ENCODE results near the gene LPCAT1.

LPCAT1 gene

DNA sequence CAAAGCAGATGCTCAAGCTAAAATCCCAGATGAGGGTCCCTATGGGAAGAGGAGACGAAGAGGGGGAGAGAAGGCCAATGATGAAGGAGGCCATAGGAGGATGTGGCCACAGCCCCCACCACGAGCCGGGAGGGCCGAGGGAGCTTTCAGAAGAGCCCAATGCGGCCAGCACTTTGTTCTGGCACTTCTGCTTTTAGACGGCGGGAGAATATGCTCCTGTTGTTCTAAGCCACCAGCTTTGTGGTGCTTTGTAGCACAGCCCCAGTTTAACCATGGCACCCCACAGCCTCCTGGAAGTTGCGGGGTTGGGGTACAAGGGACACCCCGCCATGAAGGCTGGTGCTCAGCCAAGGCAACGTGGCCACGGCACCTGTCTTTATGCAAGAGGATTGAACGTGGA, 33.4 kb downstream of the LPCAT1 start:
- H3K27ac ChIP-seq, result no peak overlapping the region
- no peak overlapping the region for H3K4me3 ChIP-seq
- TF ChIP-seq CTCF (IDR thresholded peaks at IDR 0.05), result no peak
- H3K4me1 ChIP-seq, result no peaks in the 10 kb centered on the region
- H3K36me3 ChIP-seq, result peaks cover 29 to 96% (median 76%) of the 10 kb centered on the region in 3 donors
- no peaks in the 10 kb centered on the region for H3K27me3 ChIP-seq
- no peaks in the 10 kb centered on the region for H3K9me3 ChIP-seq
- intact Hi-C loops (cut with DNase I; ENCODE audit: low total_unique reads), result no loop called here
- no peak for DNase-seq

GRCh38 chr5:1489754-1490153, 34.0 kb downstream of the LPCAT1 start:
- intact Hi-C loops (cut with DNase I; ENCODE audit: low total_unique reads), result no loop called here

GRCh38 chr5:1488882-1489680, 34.7 kb downstream of the LPCAT1 start:
- no peak overlapping the region for H3K4me3 ChIP-seq
- TF ChIP-seq CTCF (IDR thresholded peaks at IDR 0.05), result no peak
- intact Hi-C loops (cut with DNase I; ENCODE audit: low total_unique reads), result no loop called here
- H3K4me1 ChIP-seq, result no peaks in the 10 kb centered on the region
- peaks cover 29 to 96% (median 76%) of the 10 kb centered on the region in 3 donors for H3K36me3 ChIP-seq
- no peaks in the 10 kb centered on the region for H3K27me3 ChIP-seq
- no peaks in the 10 kb centered on the region for H3K9me3 ChIP-seq
- no peak overlapping the region for H3K27ac ChIP-seq
- peak in 1 of 2 donors; percentile 56 for DNase-seq

More at GRCh38 chr5:1489754-1490153, 34.0 kb downstream of the LPCAT1 start:
- DNase-seq, result no peak
- Histone ChIP-seq H3K36me3 (peaks cover 29 to 98% (median 78%) of the 10 kb centered on the region in 3 donors), H3K4me3 (no peak overlapping the region), H3K4me1 (no peaks in the 10 kb centered on the region), H3K27me3 (no peaks in the 10 kb centered on the region), H3K9me3 (no peaks in the 10 kb centered on the region), H3K27ac (no peak overlapping the region)
- TF ChIP-seq CTCF (IDR thresholded peaks at IDR 0.05), result no peak

- DNase-seq, result no peak
- Histone ChIP-seq H3K9me3 (no peaks in the 10 kb centered on the region), H3K36me3 (peaks cover 29 to 93% (median 60%) of the 10 kb centered on the region in 3 donors), H3K27ac (no peak overlapping the region), H3K4me1 (no peaks in the 10 kb centered on the region), H3K27me3 (no peaks in the 10 kb centered on the region), H3K4me3 (no peak overlapping the region)
- no peak for TF ChIP-seq CTCF (IDR thresholded peaks at IDR 0.05)
- intact Hi-C loops (cut with DNase I; ENCODE audit: low total_unique reads), result no loop called here
These were observed 36.5 kb downstream of the LPCAT1 start for GRCh38 chr5:1487079-1487764.

GRCh38 chr5:1486271-1486670, 37.5 kb downstream of the LPCAT1 start:
- H3K4me3 ChIP-seq, result no peak overlapping the region
- intact Hi-C loops (cut with DNase I; ENCODE audit: low total_unique reads), result no loop called here
- no peak for DNase-seq
- H3K36me3 ChIP-seq, result peaks cover 25 to 85% (median 58%) of the 10 kb centered on the region in 3 donors
- no peaks in the 10 kb centered on the region for H3K9me3 ChIP-seq
- no peaks in the 10 kb centered on the region for H3K27me3 ChIP-seq
- TF ChIP-seq CTCF (IDR thresholded peaks at IDR 0.05), result no peak
- no peaks in the 10 kb centered on the region for H3K4me1 ChIP-seq
- no peak overlapping the region for H3K27ac ChIP-seq

Measured in tibial artery (tissue), 4 donors.